HepG2 (cell line): Measurements from ENCODE around the gene DCAF8. TPM values are rescaled to one million over a fixed set of nuclear protein-coding genes. Genes with fewer than 3 reads are reported as not detected.

Source experiments
- ATAC-seq: fragments of 200-7000 bp; cut with Tn5 transposase; 3 replicates; pipeline ENCODE4 v1.9.1; 2020; ENCODE audit warnings: mild to moderate bottlenecking, moderate library complexity
- BruUV-seq: library from RNA; stranded (reverse); fragments of 400-500 nt; replicated peaks from 2 replicates; lab custom pipeline; 2021; lab: Mats Ljungman, UMichigan
- CTCF ChIA-PET: fragments of 300-600 bp; formaldehyde crosslinking; extraction: SDS; loops from one replicate; lab custom pipeline; 2021; ENCODE audit warnings: low total read pairs, inconsistent platforms, low intra/inter-chr PET ratio; lab: Yijun Ruan, JAX
- POLR2A ChIA-PET: fragments of 350-600 bp; sonication (Branson Sonifier 250); formaldehyde crosslinking; loops from one replicate; lab custom pipeline; 2020; ENCODE audit warnings: antibody characterized with exemption, inconsistent platforms; lab: Yijun Ruan, JAX
- DNase-seq: peaks from one replicate; pipeline ENCODE4 v3.0.0-alpha.2; 2015; ENCODE audit warnings: low spot score
- FAIRE-seq: peaks from 3 replicates; lab custom pipeline; 2011; peaks lifted over from hg19 to GRCh38; lab: Jason Lieb, UNC
- H2AFZ ChIP-seq: one replicate; pipeline ENCODE4 v1.6.1; 2011; ENCODE audit warnings: low read length, inconsistent platforms
- H3K27ac ChIP-seq: fragments of 300-600 bp; 3 replicates; pipeline ENCODE4 v1.8.0; 2011; ENCODE audit warnings: mixed run types, mild to moderate bottlenecking, mixed read lengths, low read length, inconsistent platforms; ENCODE audit not compliant: insufficient read depth; ENCODE audit errors: extremely low read length
- H3K27me3 ChIP-seq, 2 experiments: fragments of 200-600 bp in 1 of 2; 2 replicates in 1 of 2; 3 replicates in 1 of 2; pipeline versions ENCODE4 v1.6.0 to v1.8.0; 2011; ENCODE audit warnings: low read length in 2 of 2, mild to moderate bottlenecking in 2 of 2, moderate library complexity in 2 of 2, inconsistent platforms in 1 of 2; ENCODE audit not compliant: insufficient read depth in 2 of 2, control insufficient read depth in 1 of 2
- H3K36me3 ChIP-seq, 2 experiments: fragments of 200-600 bp in 1 of 2; replicated peaks in 1 of 2; 2 replicates in 1 of 2; 3 replicates in 1 of 2; pipeline versions ENCODE4 v1.5.1 to v1.8.0; 2011; ENCODE audit warnings: low read length in 2 of 2, inconsistent platforms in 1 of 2; ENCODE audit not compliant: insufficient read depth in 2 of 2, control insufficient read depth in 1 of 2
- H3K4me1 ChIP-seq: 2 replicates; pipeline ENCODE4 v1.5.1; 2012; ENCODE audit warnings: low read length, inconsistent platforms; ENCODE audit not compliant: insufficient read depth
- H3K4me2 ChIP-seq: 2 replicates; pipeline ENCODE4 v1.6.0; 2011; ENCODE audit warnings: low read depth, low read length, inconsistent platforms
- H3K4me3 ChIP-seq, 3 experiments: fragments of 200-600 bp in 1 of 3; sonication (generic), shearing (Covaris generic) in 1 of 3; replicated peaks in 1 of 3; 2 replicates each; pipeline ENCODE4 v1.5.1; 2011 to 2016; ENCODE audit warnings: low read length in 3 of 3, inconsistent platforms in 2 of 3, low read depth in 2 of 3, mild to moderate bottlenecking in 2 of 3, control low read depth in 1 of 3, mixed read lengths in 1 of 3; ENCODE audit not compliant: insufficient read depth in 1 of 3
- H3K79me2 ChIP-seq: one replicate; pipeline ENCODE4 v1.6.1; 2011; ENCODE audit warnings: low read length, inconsistent platforms; ENCODE audit not compliant: insufficient read depth
- H3K9ac ChIP-seq: 2 replicates; pipeline ENCODE4 v1.6.0; 2011; ENCODE audit warnings: mild to moderate bottlenecking, low read depth, low read length, inconsistent platforms; ENCODE audit not compliant: insufficient read depth
- H3K9me3 ChIP-seq: 2 replicates; pipeline ENCODE4 v1.5.1; 2012; ENCODE audit warnings: mild to moderate bottlenecking, low read length
- H4K20me1 ChIP-seq: 2 replicates; pipeline ENCODE4 v1.6.0; 2011; ENCODE audit warnings: inconsistent platforms, mild to moderate bottlenecking, low read length, moderate library complexity; ENCODE audit not compliant: insufficient read depth
- AKAP8 ChIP-seq: sonication (generic); formaldehyde crosslinking; IDR thresholded peaks from 2 replicates; pipeline ENCODE4 v1.5.1; 2020; ENCODE audit warnings: mild to moderate bottlenecking, missing genetic modification reagents
- GTF3A ChIP-seq: sonication (generic); formaldehyde crosslinking; conservative IDR thresholded peaks from 2 replicates; pipeline ENCODE4 v1.4.0; 2020; ENCODE audit warnings: mild to moderate bottlenecking, missing genetic modification reagents
- ZNF383 ChIP-seq: sonication (generic); formaldehyde crosslinking; IDR thresholded peaks from 2 replicates; pipeline ENCODE4 v1.4.0; 2020; ENCODE audit warnings: missing genetic modification reagents, mild to moderate bottlenecking, borderline replicate concordance
- ZNF446 ChIP-seq: sonication (generic); formaldehyde crosslinking; IDR thresholded peaks from 2 replicates; pipeline ENCODE4 v1.5.0; 2020; ENCODE audit warnings: mild to moderate bottlenecking, missing genetic modification reagents
- WGBS: methylation state at CpG from one replicate; pipeline ENCODE4 v1.1.6; 2017; ENCODE audit warnings: low lambda C conversion rate; 5-methylcytosine and 5-hydroxymethylcytosine counted together
- in situ Hi-C: cut with HindIII; loops from 2 replicates; pipeline ENCODE4 v1.10.0; 2017; ENCODE audit warnings: low pct_unique_long_range_greater_than_20kb; ENCODE audit not compliant: extremely low pct_ligation_motif_present
- intact Hi-C: fragments of 100-400 bp; cut with micrococcal nuclease; formaldehyde crosslinking; loops from one replicate; pipeline ENCODE4 v1.10.0; 2022; ENCODE audit not compliant: unreplicated experiment
- polyA plus RNA-seq, 8 experiments: library from polyadenylated mRNA; depleted of rRNA in 3 of 8; stranded (reverse) in 7 of 8; unstranded in 1 of 8; fragments of >200 nt; fragmentation: Illumina TruSeq in 4 of 8; extraction: Trizol in 4 of 8; gene quantifications; 2 replicates each; pipeline versions ENCODE4 v1.2.1 to v1.2.3, GENCODE V29; 2011 to 2016; ENCODE audit warnings: low read depth in 4 of 8, missing spikeins in 1 of 8, mixed read lengths in 1 of 8; ENCODE audit not compliant: insufficient read depth in 1 of 8
- total RNA-seq, 5 experiments: library from RNA; depleted of rRNA; stranded (reverse); fragments of >200 nt; fragmentation: Illumina TruSeq; extraction: Trizol; gene quantifications; 2 replicates each; pipeline ENCODE4 v1.2.3, GENCODE V29; 2016; ENCODE audit warnings: low read depth in 1 of 5
- TF ChIP-seq, protein P1 (sequence below): sonication (generic); formaldehyde crosslinking; IDR thresholded peaks from 2 replicates; pipeline ENCODE4 v1.5.1; 2020; ENCODE audit warnings: missing genetic modification reagents, mild to moderate bottlenecking, borderline replicate concordance

DCAF8 gene
- total and polyA plus RNA-seq, 2 of the 13 experiments (the other 11 are each of a cell fraction or from before 2014, with no cell fraction given): 73.4 to 79.8 TPM

DNA sequence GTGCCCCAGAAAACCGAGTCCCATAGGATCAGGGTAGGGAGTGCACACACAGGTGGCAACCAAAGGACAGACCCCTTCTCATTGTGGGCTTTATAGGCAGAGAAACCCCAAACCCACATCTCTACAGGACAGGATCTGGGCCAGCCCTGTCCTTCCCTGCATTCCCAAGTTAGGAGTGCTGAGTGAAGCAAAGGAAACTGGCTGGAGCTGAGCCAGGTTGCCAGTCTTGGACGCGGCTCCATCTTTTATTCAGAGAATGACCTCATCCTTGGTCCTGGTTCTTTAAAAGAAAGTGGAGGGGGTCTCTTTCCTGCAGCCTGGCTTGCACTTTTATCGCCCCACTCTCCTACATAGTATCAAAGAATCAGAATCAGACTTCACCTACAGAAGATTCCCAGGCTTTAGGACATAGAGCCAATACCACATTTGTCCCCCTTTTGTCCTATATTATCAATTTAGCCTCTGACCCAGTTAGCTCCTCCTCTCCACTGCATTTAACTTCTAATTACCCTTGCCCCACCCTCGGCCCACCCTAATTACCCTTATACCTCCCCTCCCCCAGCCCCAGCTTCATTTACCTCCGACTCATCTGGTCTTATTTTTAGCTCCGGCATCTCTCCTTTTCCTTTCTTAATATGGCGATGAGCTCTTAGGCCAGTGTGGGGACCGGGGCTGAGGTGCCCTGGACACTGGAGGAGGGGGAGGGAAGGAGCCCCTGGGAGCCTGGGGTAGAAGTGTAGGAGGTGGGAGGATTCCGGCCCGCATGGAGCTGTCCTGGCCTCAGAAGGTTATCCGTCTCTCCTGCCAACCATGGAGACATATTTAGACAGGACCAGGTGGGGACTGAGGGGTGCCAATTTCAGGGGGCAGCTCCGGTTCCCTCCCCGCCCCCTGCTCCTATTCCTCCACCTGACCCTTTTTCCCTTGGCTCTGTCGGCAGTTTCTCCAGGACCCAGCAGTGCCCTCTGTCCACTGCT is 72.4 kb downstream of the DCAF8 start, which contains the start of gene CASQ1:
CASQ1 (plus strand) TSS at position 927 of the 977 bp plus-strand sequence. CDS start 177 bp downstream, outside the sequence.
- CTCF ChIA-PET: no interaction called here
- no peaks in the 10 kb centered on the region for H3K36me3 ChIP-seq
- H3K9ac ChIP-seq: no peak within 1 kb of the TSS
- no peak for ATAC-seq
- no peak within 1 kb of the TSS for H3K4me3 ChIP-seq
- H3K9me3 ChIP-seq: no peaks in the 10 kb centered on the region
- peaks cover 37% of the 10 kb centered on the region for H3K4me1 ChIP-seq
- 35% methylated on average over 14 of the region's 15 CpGs for WGBS
- intact Hi-C loops (loop anchor here (10.0 kb wide), 1 partner anchor 185 kb away; no protein-coding TSS in a partner anchor), in situ Hi-C loops (loop anchor here (5.0 kb wide), 2 partner anchors 62 to 102 kb away; no protein-coding TSS in a partner anchor)
- TF ChIP-seq ZNF446 (CRISPR knock-in tag) (no peak), AKAP8 (CRISPR knock-in tag) (no peak), GTF3A (no peak), ZNF383 (CRISPR knock-in tag) (no peak)
- TF ChIP-seq, protein P1, sequence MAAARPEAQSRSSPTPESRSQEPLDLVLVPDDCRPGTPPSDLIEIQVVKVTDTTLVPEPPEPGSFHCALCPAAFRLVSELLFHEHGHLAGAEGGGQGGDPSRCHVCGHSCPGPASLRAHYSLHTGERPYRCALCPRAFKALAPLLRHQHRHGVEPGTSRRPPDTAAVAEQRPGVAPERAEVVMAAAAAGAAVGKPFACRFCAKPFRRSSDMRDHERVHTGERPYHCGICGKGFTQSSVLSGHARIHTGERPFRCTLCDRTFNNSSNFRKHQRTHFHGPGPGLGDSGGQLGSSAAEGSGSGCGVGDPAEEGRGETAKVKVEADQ (CRISPR knock-in tag): no peak
- POLR2A ChIA-PET: interaction anchor here (1.5 kb wide), 2 partner anchors 73 to 101 kb away, joined by 3 to 4 read pairs; partner anchors contain the start of gene DCAF8
- H2AFZ ChIP-seq: no peak within 1 kb of the TSS
- peaks cover 1 to 24% of the 10 kb centered on the region in 2 experiments; a peak in 3 of 5 replicates for H3K27me3 ChIP-seq
- no peak within 1 kb of the TSS for H3K27ac ChIP-seq
- no TSS peak for BruUV-seq
- H3K4me2 ChIP-seq: no peak within 1 kb of the TSS
- DNase-seq: no peak
- H4K20me1 ChIP-seq: no peaks in the 10 kb centered on the region
- no peaks in the 10 kb centered on the region for H3K79me2 ChIP-seq
- no peak for FAIRE-seq
